Naive thymus-derived CD4-positive, alpha-beta T cell (primary cell): Measurements from ENCODE around the gene NOX5. TPM values are rescaled to one million over a fixed set of nuclear protein-coding genes. Genes with fewer than 3 reads are reported as not detected.

Experiments
- ATAC-seq: fragments of 150-1000 bp; cut with Tn5 transposase; 2 replicates; pipeline ENCODE4 v1.10.0; 2021; ENCODE audit warnings: mild to moderate bottlenecking, moderate library complexity
- CTCF ChIA-PET: fragments of 350-600 bp; sonication (Branson Sonifier 250); formaldehyde crosslinking; loops from one replicate; lab custom pipeline; 2021; ENCODE audit warnings: antibody characterized with exemption; lab: Charles Lee
- POLR2A ChIA-PET: fragments of 350-600 bp; sonication (Branson Sonifier 250); formaldehyde crosslinking; loops from one replicate; lab custom pipeline; 2021; ENCODE audit warnings: antibody characterized with exemption, inconsistent platforms; lab: Charles Lee
- DNase-seq, 9 donors: peaks; one replicate each; pipeline versions ENCODE4 v3.0.0 to v3.0.0-alpha.2; 2020 to 2022; ENCODE audit warnings: mixed read lengths in 1 of 9
- H3K27ac ChIP-seq: one replicate; pipeline ENCODE4 v1.7.0; 2013; ENCODE audit warnings: mild to moderate bottlenecking, low read depth, low read length, moderate library complexity
- H3K27me3 ChIP-seq, 2 donors: one replicate each; pipeline ENCODE4 v1.7.0; 2013; ENCODE audit warnings: low read length in 2 of 2, mild to moderate bottlenecking in 2 of 2, moderate library complexity in 2 of 2; ENCODE audit not compliant: control insufficient read depth in 2 of 2, insufficient read depth in 2 of 2
- H3K36me3 ChIP-seq, 3 experiments: 1 replicate in 2 of 3; 2 replicates in 1 of 3; pipeline ENCODE4 v1.7.0; 2013; ENCODE audit warnings: low read length in 3 of 3, mild to moderate bottlenecking in 3 of 3, moderate library complexity in 1 of 3; ENCODE audit not compliant: insufficient read depth in 3 of 3, control insufficient read depth in 2 of 3
- H3K4me1 ChIP-seq, 2 donors: one replicate each; pipeline ENCODE4 v1.7.0; 2013; ENCODE audit warnings: low read length in 2 of 2, mild to moderate bottlenecking in 2 of 2, moderate library complexity in 1 of 2; ENCODE audit not compliant: control insufficient read depth in 2 of 2, insufficient read depth in 2 of 2
- H3K4me3 ChIP-seq: 2 replicates; pipeline ENCODE4 v1.7.0; 2013; ENCODE audit warnings: mild to moderate bottlenecking, low read length
- H3K9me3 ChIP-seq, 3 experiments: 1 replicate in 2 of 3; 2 replicates in 1 of 3; pipeline ENCODE4 v1.7.0; 2013; ENCODE audit warnings: low read length in 3 of 3; ENCODE audit not compliant: control insufficient read depth in 2 of 3
- H3K27ac Mint-ChIP-seq, 9 donors: one replicate each; pipeline ENCODE4 v1.8.0; 2020 to 2022; ENCODE audit warnings: mixed read lengths in 9 of 9, mild to moderate bottlenecking in 8 of 9, moderate library complexity in 5 of 9, inconsistent platforms in 2 of 9
- H3K27me3 Mint-ChIP-seq, 5 donors: one replicate each; pipeline ENCODE4 v1.8.0; 2021 to 2022; ENCODE audit warnings: mixed read lengths in 5 of 5, mild to moderate bottlenecking in 1 of 5
- H3K36me3 Mint-ChIP-seq, 5 donors: one replicate each; pipeline ENCODE4 v1.8.0; 2020 to 2022; ENCODE audit warnings: mixed read lengths in 5 of 5, mild to moderate bottlenecking in 3 of 5, inconsistent platforms in 1 of 5
- H3K4me1 Mint-ChIP-seq, 7 donors: one replicate each; pipeline ENCODE4 v1.8.0; 2020 to 2022; ENCODE audit warnings: mixed read lengths in 7 of 7, mild to moderate bottlenecking in 3 of 7, inconsistent platforms in 1 of 7
- H3K4me3 Mint-ChIP-seq, 10 donors: one replicate each; pipeline ENCODE4 v1.8.0; 2020 to 2022; ENCODE audit warnings: mild to moderate bottlenecking in 10 of 10, mixed read lengths in 10 of 10, moderate library complexity in 6 of 10, inconsistent platforms in 2 of 10
- H3K9me3 Mint-ChIP-seq, 11 donors: one replicate each; pipeline ENCODE4 v1.8.0; 2020 to 2022; ENCODE audit warnings: mixed read lengths in 11 of 11, mild to moderate bottlenecking in 4 of 11, inconsistent platforms in 1 of 11, moderate library complexity in 1 of 11
- intact Hi-C, 2 donors: fragments of 100-400 bp; cut with micrococcal nuclease; formaldehyde crosslinking; loops; one replicate each; pipeline ENCODE4 v1.15.1; 2023
- polyA plus RNA-seq, 2 donors: library from polyadenylated mRNA; unstranded; fragments of 300-500 nt; fragmentation: Illumina TruSeq; gene quantifications; one replicate each; pipeline ENCODE4 v1.2.3, GENCODE V29; 2021
- total RNA-seq, 6 experiments: library from RNA in 5 of 6; stranded (reverse) in 5 of 6; gene quantifications; 1 replicate in 5 of 6; 2 replicates in 1 of 6; pipeline ENCODE4 v1.2.3 and lab custom pipeline; 2021 to 2026

NOX5 gene
- total and polyA plus RNA-seq, 7 experiments from 2014 or later, result 0.05 TPM; not detected in 6

DNA sequence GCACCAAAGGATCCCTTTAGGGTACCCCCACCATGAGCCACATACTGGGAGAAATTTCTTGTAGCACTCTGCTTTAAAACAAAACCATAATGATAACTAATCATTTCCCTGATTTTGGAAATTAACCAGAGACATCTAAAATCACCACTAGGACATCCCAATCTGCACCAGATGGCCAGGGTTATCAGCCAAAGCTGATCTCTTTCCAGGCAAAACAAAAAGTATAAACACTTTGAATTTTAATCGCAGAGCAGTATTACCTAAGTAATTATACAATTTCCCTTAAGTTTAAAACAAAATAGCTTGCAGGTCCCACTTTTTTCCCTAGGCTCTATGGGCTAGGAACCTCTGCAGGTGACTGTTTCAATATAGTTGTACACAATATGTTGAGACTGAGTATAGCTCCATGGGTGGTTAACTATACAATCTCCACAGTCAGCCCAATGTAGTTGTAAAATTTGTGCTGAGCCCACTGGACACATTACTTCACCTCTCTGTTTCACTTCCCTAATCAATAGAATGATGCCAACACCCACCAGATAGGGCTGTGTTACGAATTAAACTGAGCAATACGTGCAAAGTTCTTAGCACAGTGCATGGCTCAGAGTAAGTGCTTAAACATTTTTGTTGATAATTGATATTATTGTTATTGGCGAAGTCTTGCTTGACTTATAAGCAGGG lies 629 bp upstream of the NOX5 start:
- Histone ChIP-seq H3K9me3 (peaks cover 0 to 4% (median 0%) of the 10 kb centered on the region in 3 experiments), H3K4me1 (no peaks in the 10 kb centered on the region), H3K27me3 (no peaks in the 10 kb centered on the region), H3K36me3 (no peaks in the 10 kb centered on the region), H3K4me3 (no peak overlapping the region), H3K27ac (no peak overlapping the region)
- Mint-ChIP-seq H3K27me3 (peaks cover 0 to 23% (median 15%) of the 10 kb centered on the region in 5 donors), H3K9me3 (peaks cover 0 to 34% (median 16%) of the 10 kb centered on the region in 11 donors), H3K4me3 (no peak overlapping the region), H3K4me1 (peaks cover 0 to 6% (median 0%) of the 10 kb centered on the region in 7 donors), H3K36me3 (peaks cover 0 to 11% (median 5%) of the 10 kb centered on the region in 5 donors), H3K27ac (no peak overlapping the region)
- ATAC-seq (no peak), DNase-seq (no peak)
- intact Hi-C loops, result no loop called here
- ChIA-PET POLR2A (no interaction called here), CTCF (no interaction called here)

DNA sequence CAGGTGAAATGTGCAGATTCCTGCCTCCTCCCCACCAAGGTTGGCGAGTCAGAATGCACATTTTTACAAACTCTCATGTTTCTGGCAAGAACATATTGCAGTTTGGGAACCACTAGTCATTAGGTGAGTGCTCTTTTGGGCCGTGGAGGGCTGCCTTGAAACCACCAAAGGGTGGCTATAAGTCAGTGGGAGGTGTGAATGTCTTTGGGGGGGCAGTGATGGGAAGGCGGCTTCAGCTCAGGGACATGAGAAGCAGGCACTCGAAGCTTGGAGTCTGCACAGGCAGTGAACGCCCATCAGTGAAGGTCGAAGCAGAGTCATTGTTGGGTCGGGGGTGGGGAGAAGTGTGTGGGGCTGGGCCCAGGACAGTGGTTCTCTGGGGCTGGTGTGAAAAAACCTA lies 1.1 kb downstream of the NOX5 start:
- CTCF ChIA-PET, result no interaction called here
- Histone ChIP-seq H3K27me3 (no peaks in the 10 kb centered on the region), H3K27ac (no peak overlapping the region), H3K9me3 (no peaks in the 10 kb centered on the region), H3K36me3 (no peaks in the 10 kb centered on the region), H3K4me3 (no peak overlapping the region), H3K4me1 (no peaks in the 10 kb centered on the region)
- Mint-ChIP-seq H3K9me3 (peaks cover 0 to 17% (median 6%) of the 10 kb centered on the region in 11 donors), H3K4me3 (no peak overlapping the region), H3K27ac (no peak overlapping the region), H3K36me3 (peaks cover 0 to 6% (median 0%) of the 10 kb centered on the region in 5 donors), H3K27me3 (peaks cover 0 to 25% (median 15%) of the 10 kb centered on the region in 5 donors), H3K4me1 (peaks cover 0 to 6% (median 0%) of the 10 kb centered on the region in 7 donors)
- ATAC-seq (no peak), DNase-seq (no peak)
- intact Hi-C loops, result no loop called here
- POLR2A ChIA-PET, result no interaction called here

DNA sequence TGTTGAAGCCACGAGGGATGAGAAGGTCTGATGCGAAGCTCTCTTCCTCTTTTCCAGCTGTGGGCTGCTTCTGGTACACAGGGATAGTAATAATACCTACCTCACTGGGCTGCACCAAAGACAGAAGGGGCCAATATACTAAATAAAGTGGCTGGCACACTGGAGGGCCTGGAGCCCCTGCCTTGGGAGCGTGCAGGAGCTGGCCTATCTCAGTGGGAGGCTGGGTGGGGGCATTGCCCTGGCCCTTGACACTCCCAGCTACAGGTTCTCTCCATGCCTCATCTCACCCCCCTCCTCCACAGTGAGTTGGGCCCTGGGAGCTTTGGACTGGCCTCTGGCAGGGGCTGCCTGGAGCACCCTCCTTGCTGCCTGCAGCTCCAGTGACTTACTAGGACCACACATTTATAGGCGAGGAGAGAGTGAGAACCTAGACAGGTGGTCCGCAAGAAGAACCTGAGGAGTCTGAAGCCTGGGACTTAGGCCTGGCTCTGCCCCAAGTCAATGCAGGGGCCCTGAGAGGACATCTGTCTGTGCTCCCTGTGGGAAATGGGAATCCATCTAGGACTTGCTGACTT lies 1.6 kb downstream of the NOX5 start:
- ChIA-PET CTCF (no interaction called here), POLR2A (no interaction called here)
- no peaks in the 10 kb centered on the region for H3K27me3 ChIP-seq
- peaks cover 0 to 6% (median 0%) of the 10 kb centered on the region in 5 donors for H3K36me3 Mint-ChIP-seq
- H3K9me3 Mint-ChIP-seq, result peaks cover 0 to 12% (median 6%) of the 10 kb centered on the region in 11 donors
- ATAC-seq (no peak), DNase-seq (no peak)
- H3K4me3 Mint-ChIP-seq, result no peak overlapping the region
- no peak overlapping the region for H3K4me3 ChIP-seq
- H3K9me3 ChIP-seq, result no peaks in the 10 kb centered on the region
- intact Hi-C loops, result no loop called here
- H3K4me1 ChIP-seq, result no peaks in the 10 kb centered on the region
- no peak overlapping the region for H3K27ac ChIP-seq
- no peak overlapping the region for H3K27ac Mint-ChIP-seq
- peaks cover 0 to 6% (median 0%) of the 10 kb centered on the region in 7 donors for H3K4me1 Mint-ChIP-seq
- H3K27me3 Mint-ChIP-seq, result peaks cover 0 to 23% (median 15%) of the 10 kb centered on the region in 5 donors
- H3K36me3 ChIP-seq, result no peaks in the 10 kb centered on the region

DNA sequence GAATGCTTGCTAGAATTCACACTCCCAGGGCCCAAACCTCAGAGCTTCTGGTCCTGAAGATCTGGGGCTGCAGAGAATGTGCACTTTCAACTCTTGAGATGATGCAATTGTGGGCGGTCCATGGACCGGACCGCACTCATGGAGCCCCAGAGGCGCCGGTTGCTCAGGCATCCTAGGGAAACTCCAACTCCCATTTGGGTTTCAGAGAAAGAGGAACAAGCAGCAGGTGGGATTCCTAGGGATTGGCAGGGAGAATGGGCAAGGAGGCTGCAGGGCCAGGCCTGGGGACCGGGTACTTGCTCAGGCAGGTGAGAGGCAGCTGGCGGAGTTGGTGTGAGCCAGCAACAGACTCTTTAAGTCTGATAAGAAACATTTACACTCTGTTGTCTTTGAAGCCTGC lies 3.5 kb downstream of the NOX5 start:
- H3K4me1 Mint-ChIP-seq, result peaks cover 0 to 2% (median 0%) of the 10 kb centered on the region in 7 donors
- Histone ChIP-seq H3K4me1 (no peaks in the 10 kb centered on the region), H3K9me3 (no peaks in the 10 kb centered on the region), H3K36me3 (no peaks in the 10 kb centered on the region), H3K4me3 (no peak overlapping the region), H3K27me3 (no peaks in the 10 kb centered on the region), H3K27ac (no peak overlapping the region)
- ATAC-seq (no peak), DNase-seq (no peak)
- ChIA-PET CTCF (no interaction called here), POLR2A (no interaction called here)
- no peak overlapping the region for H3K27ac Mint-ChIP-seq
- no peak overlapping the region for H3K4me3 Mint-ChIP-seq
- peaks cover 0 to 4% (median 0%) of the 10 kb centered on the region in 11 donors for H3K9me3 Mint-ChIP-seq
- H3K36me3 Mint-ChIP-seq, result peaks cover 0 to under 1% (median 0%) of the 10 kb centered on the region in 5 donors
- H3K27me3 Mint-ChIP-seq, result peaks cover 2 to 25% (median 11%) of the 10 kb centered on the region in 5 donors
- intact Hi-C loops, result no loop called here

- Histone ChIP-seq H3K4me3 (no peak overlapping the region), H3K27ac (no peak overlapping the region), H3K36me3 (no peaks in the 10 kb centered on the region), H3K4me1 (no peaks in the 10 kb centered on the region), H3K27me3 (no peaks in the 10 kb centered on the region), H3K9me3 (no peaks in the 10 kb centered on the region)
- intact Hi-C loops, result no loop called here
- CTCF ChIA-PET, result no interaction called here
- no peak for ATAC-seq
- H3K27ac Mint-ChIP-seq, result no peak overlapping the region
- H3K4me3 Mint-ChIP-seq, result no peak overlapping the region
- POLR2A ChIA-PET, result no interaction called here
- H3K4me1 Mint-ChIP-seq, result peaks cover 0 to 2% (median 0%) of the 10 kb centered on the region in 7 donors
- no peaks in the 10 kb centered on the region for H3K36me3 Mint-ChIP-seq
- no peak for DNase-seq
- H3K9me3 Mint-ChIP-seq, result peaks cover 0 to 3% (median 0%) of the 10 kb centered on the region in 11 donors
- H3K27me3 Mint-ChIP-seq, result peaks cover 5 to 25% (median 11%) of the 10 kb centered on the region in 5 donors
These were observed 4.5 kb downstream of the NOX5 start for GRCh38 chr15:69018951-69019350.

DNA sequence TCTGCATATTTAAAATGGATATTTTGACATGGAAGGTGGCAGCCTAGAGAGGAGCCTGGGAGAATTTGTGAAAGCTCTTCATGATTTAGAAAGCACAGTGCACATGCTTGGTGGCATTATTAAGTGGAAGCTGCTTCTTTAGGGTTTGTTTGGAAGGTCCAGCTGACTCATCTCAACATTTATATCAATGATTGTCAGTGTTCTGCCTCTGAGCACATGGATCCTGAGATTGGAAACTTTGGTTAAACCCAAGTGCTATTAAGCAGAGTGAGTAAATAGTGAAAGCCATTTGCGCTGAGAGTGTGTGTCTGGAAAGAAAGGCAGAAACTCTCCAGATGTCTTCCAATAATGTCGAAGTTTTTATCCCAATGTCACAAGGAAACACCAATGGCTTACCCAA lies 7.4 kb downstream of the NOX5 start:
- H3K36me3 ChIP-seq, result no peaks in the 10 kb centered on the region
- no peaks in the 10 kb centered on the region for H3K9me3 ChIP-seq
- ATAC-seq, result no peak
- Mint-ChIP-seq H3K36me3 (no peaks in the 10 kb centered on the region), H3K4me1 (peaks cover 0 to 1% (median 0%) of the 10 kb centered on the region in 7 donors), H3K27me3 (peaks cover 0 to 16% (median 13%) of the 10 kb centered on the region in 5 donors), H3K27ac (no peak overlapping the region), H3K4me3 (no peak overlapping the region), H3K9me3 (peaks cover 0 to 3% (median 0%) of the 10 kb centered on the region in 11 donors)
- H3K27ac ChIP-seq, result no peak overlapping the region
- ChIA-PET CTCF (no interaction called here), POLR2A (no interaction called here)
- no peak overlapping the region for H3K4me3 ChIP-seq
- DNase-seq, result no peak
- intact Hi-C loops, result no loop called here
- no peaks in the 10 kb centered on the region for H3K27me3 ChIP-seq
- no peaks in the 10 kb centered on the region for H3K4me1 ChIP-seq
